Prostate gland (tissue), 2 donors: ENCODE results near the gene BRSK1.

Experiments used
- POLR2A ChIP-seq: fragments of 450-650 bp; IDR thresholded peaks from one replicate; pipeline ENCODE4 v1.6.1; 2016; ENCODE audit warnings: antibody characterized with exemption, mild to moderate bottlenecking
- POLR2AphosphoS5 ChIP-seq: sonication (generic); formaldehyde crosslinking; IDR thresholded peaks from one replicate; pipeline ENCODE4 v1.6.1; 2017; ENCODE audit warnings: antibody characterized with exemption
- TF ChIP-seq, protein P1 (sequence below), 4 experiments: fragments of 200-600 bp in 2 of 4; fragments of 450-650 bp in 2 of 4; sonication (generic) in 2 of 4; IDR thresholded peaks; 1 replicate in 3 of 4; 2 replicates in 1 of 4; pipeline ENCODE4 v1.5.1; 2016 to 2019; ENCODE audit warnings: antibody characterized with exemption in 4 of 4, mild to moderate bottlenecking in 2 of 4, moderate library complexity in 2 of 4

DNA sequence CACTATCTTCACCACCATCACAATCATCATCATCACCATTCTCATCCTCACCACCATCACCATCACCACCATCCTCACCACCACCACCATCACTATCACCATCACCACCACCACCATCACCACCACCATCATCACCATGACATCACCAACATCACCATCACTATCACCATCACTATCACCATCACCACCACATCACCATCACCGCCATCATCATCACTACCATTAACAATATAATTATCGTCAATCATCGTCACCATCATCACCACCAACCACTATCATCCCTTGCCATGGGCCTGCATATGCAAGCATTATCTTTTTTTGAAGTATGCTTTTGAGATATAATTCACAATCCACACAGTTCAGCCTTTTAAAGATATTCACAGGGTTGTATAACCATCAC, 17.4 kb upstream of the BRSK1 start:
- TF ChIP-seq, protein P1, sequence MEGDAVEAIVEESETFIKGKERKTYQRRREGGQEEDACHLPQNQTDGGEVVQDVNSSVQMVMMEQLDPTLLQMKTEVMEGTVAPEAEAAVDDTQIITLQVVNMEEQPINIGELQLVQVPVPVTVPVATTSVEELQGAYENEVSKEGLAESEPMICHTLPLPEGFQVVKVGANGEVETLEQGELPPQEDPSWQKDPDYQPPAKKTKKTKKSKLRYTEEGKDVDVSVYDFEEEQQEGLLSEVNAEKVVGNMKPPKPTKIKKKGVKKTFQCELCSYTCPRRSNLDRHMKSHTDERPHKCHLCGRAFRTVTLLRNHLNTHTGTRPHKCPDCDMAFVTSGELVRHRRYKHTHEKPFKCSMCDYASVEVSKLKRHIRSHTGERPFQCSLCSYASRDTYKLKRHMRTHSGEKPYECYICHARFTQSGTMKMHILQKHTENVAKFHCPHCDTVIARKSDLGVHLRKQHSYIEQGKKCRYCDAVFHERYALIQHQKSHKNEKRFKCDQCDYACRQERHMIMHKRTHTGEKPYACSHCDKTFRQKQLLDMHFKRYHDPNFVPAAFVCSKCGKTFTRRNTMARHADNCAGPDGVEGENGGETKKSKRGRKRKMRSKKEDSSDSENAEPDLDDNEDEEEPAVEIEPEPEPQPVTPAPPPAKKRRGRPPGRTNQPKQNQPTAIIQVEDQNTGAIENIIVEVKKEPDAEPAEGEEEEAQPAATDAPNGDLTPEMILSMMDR (IDR thresholded peaks at IDR 0.05) = no peak
- TF ChIP-seq POLR2A (no peak), POLR2AphosphoS5 (no peak)
